GM23248 (cell line): Measurements from ENCODE around the gene FADD.

Source experiments
- EZH2 ChIP-seq: fragments of 200-600 bp; sonication (generic); IDR thresholded peaks from 2 replicates; pipeline ENCODE4 v1.6.1; 2018; ENCODE audit warnings: antibody characterized with exemption, mild to moderate bottlenecking; ENCODE audit not compliant: insufficient read depth, poor library complexity, severe bottlenecking
- EZH2phosphoT487 ChIP-seq: fragments of 200-600 bp; sonication (generic); IDR thresholded peaks from 2 replicates; pipeline ENCODE4 v1.6.1; 2018; ENCODE audit warnings: antibody characterized with exemption, moderate library complexity, mild to moderate bottlenecking, low read depth; ENCODE audit not compliant: insufficient read depth

DNA sequence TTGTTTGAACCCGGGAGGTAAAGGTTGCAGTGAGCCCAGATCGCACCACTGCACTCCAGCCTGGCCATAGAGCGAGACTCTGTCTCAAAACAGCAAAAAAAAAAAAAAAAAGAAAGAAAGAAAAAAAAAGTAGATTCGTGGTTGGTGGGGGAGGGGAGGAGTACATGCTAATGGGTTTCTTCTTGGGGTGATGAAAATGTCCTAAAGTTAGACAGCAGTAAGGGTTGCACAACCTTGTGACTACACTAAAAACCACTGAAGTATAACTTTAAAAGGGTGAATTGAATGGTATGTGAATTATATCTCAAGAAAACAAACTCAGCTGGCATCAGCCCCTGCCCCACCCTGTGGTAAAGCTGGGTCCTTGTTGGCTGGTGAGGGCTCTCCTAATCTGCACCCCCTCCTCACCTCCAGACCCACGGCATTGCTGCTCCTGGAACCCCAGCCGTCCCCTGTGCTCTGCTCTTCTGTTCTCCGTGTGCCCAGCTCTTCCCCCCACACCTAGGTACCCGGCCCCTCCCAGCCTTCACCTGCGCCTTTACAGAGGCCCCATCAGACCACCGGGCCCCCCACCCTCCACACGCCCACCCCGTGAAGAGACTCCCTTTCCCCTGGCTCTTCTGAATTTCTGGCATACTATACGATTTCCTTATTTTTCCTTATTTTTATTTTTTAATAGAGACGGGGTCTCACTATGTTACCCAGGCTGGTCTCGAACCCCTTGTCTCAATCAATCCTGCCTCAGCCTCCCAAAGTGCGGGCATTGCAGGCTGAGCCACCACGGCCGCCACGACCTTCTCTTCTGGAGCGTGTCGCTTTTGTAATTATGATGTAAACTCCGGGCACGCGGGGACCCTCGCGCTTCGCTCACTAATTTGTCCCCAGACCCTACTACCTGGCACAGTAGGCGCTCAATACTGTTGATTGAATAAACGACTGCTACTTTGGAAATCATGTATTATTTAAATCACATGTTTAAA is 924 bp upstream of the FADD start:
- TF ChIP-seq EZH2phosphoT487 (no peak), EZH2 (no peak)
